Erythroblast (primary cell): ENCODE measurements around the gene PTGFR.

Experiments
- DNase-seq, 2 experiments: peaks; one replicate each; lab custom pipeline; 2025; lab: John Stamatoyannopoulos, UW
- GATA1 ChIP-seq: IDR thresholded peaks from 2 replicates; pipeline ENCODE4 v1.6.1; 2011; ENCODE audit warnings: low read depth, mild to moderate bottlenecking, control low read depth, low read length, moderate library complexity
- POLR2A ChIP-seq: IDR thresholded peaks from 2 replicates; pipeline ENCODE4 v1.6.1; 2011; ENCODE audit warnings: mild to moderate bottlenecking, low read length

Gene PTGFR

DNA sequence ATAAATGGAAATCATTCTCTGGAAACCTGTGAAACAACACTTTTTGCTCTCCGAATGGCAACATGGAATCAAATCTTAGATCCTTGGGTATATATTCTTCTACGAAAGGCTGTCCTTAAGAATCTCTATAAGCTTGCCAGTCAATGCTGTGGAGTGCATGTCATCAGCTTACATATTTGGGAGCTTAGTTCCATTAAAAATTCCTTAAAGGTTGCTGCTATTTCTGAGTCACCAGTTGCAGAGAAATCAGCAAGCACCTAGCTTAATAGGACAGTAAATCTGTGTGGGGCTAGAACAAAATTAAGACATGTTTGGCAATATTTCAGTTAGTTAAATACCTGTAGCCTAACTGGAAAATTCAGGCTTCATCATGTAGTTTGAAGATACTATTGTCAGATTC, 45.7 kb downstream of the PTGFR start:
- TF ChIP-seq POLR2A (no peak), GATA1 (no peak)
- DNase-seq = no peak

DNA sequence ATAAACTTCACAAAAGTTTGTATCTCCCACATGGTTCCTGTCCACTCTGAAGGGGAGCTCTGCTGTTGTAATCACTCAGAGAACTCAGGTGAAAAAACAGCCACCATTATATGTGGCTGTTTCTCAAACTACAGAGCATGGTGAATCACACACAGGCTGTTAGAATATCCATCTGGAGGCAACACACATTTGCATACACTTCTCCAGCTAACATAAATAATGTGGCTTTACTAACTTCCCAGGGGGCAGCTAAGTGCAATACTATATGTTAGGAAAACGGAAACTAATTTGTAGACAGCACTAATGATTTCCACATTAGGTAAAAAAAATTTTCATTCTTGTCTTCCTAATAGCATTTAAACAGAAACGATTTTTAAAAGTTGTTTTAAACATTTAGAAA, 49.3 kb downstream of the PTGFR start:
- TF ChIP-seq POLR2A (no peak), GATA1 (no peak)
- no peak for DNase-seq

DNA sequence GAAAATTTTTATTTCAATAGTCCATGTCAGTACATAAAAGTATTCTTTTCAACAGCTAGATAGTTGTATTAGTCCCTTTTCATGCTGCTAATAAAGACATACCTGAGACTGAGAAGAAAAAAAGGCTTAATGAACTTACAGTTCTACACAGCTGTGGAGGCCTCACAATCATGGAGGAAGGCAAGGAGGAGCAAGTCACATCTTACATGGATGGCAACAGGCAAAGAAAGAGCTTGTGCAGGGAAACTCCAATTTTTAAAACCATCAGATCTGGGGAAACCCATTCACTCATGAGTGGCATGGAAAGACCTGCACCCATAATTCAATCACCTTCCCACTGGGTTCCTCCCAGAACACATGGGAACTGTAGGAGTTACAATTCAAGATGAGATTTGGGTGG, 50.7 kb downstream of the PTGFR start:
- DNase-seq = no peak
- TF ChIP-seq GATA1 (no peak), POLR2A (no peak)

DNA sequence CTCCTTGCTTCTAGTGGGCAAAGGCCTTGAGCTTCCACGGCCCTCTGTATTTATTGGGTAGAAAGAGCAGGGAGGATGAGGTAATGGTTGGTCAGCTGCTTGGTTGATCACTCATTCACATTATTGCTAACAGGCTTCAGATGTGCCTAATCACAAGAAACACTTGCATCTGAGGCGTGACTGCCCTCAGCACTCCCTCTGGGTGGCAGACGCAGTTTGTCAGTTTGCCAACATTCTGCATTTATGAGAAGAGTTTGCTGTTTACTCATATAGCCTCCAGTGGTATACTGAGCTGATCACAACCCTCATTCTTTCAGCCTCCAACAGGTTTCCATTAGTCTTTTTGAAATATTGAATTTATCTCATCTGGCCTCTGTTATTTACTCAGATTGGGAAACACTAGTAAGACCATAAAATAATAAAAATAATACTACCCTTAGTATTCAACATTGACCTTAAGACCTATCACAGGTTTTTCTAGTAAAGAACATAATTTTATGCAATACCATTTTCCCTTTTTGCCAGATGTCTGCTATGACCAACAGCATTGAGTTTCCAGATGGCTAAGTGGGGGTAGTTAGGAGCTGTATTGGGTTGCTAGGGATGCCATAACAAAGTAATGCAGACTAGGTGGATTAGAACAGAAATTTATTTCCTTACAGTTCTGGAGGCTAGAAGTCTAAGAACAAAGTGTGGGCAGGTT, 53.3 kb downstream of the PTGFR start:
- no peak for DNase-seq
- no peak for TF ChIP-seq GATA1
- TF ChIP-seq POLR2A = no peak

DNA sequence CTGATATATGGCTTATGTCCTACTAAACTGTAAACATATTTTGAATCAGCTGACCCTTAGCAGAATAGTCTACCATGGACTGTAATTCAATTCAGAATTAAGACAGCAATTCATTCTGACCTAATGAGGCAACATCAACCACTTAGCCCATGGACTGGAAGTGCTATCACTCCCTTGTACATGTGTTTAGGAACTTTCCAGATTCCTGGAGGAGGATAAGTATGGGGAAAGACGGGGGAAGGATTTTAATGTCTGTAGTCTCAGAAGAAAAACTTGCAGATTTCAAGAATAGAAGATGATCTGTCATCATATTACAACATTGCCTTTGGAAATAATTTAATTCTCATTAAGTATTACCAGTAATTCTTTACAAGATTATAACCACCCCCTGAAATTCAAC, 56.3 kb downstream of the PTGFR start:
- TF ChIP-seq GATA1 (no peak), POLR2A (no peak)
- no peak for DNase-seq

DNA sequence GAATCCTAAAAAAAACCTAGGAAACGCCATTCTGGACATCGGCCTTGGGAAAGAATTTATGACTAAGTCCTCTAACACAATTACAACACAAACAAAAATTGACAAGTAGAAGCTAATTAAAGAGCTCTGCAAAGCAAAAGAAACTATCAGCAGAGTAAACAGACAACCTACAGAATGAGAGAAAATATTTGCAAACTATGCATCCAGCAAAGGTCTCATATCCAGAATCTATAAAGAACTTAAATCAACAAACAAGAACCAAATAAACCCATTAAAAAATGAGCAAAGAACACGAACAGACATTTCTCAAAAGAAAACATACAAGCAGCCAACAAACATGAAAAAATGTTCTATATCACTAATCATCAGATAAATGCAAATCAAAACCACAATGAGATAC, 58.6 kb downstream of the PTGFR start:
- no peak for DNase-seq
- TF ChIP-seq POLR2A = no peak
- no peak for TF ChIP-seq GATA1

DNA sequence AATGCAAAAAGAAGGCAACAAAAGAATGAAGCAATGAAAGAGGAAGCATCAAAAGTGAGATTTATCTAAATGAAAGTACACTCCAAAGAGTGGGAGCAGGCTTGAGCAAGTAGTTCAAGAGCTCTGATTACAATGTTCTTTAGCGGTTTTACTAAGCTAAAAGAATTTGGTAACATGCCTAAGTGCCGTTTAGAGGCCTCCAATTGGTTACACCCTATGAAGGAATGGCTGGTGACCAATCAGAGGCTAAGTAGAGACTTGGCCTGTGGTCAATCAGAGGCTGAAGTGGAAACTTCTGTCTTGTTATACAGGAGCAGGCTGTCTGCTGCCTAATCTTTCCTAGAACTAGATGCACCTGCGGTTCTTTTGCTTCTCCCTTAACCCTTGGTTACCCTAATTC, 59.1 kb downstream of the PTGFR start:
- no peak for DNase-seq
- no peak for TF ChIP-seq GATA1
- no peak for TF ChIP-seq POLR2A

DNA sequence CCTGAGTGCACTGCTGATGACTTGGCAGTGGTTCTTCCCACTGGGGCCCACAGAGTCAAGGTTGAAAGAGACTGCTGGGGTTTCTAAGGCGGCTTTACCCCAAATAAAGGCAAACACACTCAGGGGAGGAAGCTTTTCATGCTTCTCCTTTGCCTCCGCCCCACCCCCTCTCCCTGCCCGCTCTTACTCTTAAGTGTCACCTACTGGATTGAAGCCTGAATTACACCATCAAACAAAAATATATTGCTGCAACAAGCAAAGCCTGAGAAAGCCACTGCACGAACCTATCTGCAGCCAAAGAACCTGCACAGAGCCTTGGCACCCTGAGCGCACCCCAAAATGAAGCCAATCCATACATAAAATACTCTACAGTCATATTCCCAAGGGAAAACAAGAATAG, 63.1 kb downstream of the PTGFR start:
- TF ChIP-seq GATA1 = no peak
- TF ChIP-seq POLR2A = no peak
- no peak for DNase-seq

DNA sequence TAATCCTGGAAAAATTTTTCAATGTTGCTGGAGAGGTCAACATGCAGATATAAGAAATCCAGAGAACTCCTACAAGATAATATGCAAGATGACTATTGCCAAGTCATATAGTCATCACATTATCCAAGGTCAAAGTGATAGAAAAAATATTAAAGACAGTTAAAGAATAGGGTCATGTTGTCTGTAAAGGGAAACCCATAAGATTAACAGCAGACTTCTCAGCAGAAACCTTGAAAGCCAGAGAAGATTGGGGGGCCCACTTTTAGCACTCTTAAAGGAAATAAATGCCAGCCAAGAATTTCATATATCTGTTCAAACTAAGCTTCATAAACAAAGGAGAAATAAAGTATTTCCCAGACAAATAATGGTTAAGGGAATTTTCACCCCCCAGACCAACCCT, 64.1 kb downstream of the PTGFR start:
- DNase-seq = no peak
- TF ChIP-seq POLR2A (no peak), GATA1 (no peak)

DNA sequence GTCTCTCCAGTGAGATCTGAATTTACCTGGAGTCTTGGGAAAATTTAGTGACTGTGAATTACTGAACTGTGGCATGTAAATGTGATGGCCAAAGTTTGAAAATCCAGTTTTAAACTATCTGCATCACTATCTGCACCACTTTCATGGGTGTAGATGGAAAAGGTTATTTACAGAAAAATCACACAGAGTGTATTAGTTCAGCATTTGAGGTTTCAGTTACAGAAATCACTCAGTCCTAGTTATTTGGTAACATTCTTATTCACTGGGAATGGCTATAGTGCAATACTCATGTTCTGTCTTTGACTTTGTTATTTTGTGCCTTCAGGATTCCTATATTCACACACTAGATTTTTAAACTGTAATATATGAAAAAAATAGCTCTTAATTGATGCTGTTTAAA, 68.9 kb downstream of the PTGFR start:
- DNase-seq = no peak
- TF ChIP-seq POLR2A (no peak), GATA1 (no peak)

DNA sequence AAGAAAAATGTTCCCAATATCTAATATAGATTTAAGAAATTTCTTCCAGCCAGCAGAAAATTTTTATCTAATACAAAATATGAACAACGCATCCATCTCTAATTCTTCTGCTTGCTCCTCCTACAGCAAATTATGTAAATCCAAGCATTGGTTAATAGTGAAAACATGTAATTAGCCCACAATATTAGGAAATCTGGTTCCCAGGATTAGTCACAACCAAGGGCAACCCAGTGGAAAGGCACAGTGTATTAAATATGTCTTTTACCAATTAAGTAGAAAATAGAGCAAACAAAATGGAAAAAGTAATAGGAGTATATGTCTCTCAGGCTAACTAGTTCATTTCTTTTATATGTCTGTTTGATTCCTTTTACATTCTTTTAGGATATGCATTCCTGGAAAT, 70.0 kb downstream of the PTGFR start:
- TF ChIP-seq POLR2A (no peak), GATA1 (no peak)

DNA sequence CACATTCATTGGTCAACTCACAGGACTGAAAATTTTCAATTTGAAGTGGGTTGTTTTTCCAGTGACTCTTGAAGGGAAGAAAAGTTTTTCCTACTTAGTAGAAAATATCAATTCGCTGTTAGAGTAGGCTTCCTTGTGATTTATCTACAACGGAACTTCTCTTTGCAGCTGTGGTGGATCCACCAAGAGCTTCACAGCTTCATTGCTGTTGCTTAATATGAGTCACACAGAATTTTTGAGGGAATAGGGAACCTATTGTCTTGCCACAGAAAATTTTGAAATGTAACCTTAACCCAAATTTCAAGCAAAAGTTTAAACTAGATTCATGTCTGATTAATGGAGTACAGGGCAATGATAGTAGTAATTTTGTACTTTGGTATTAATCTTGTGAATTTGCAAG, 71.1 kb downstream of the PTGFR start:
- no peak for DNase-seq
- no peak for TF ChIP-seq POLR2A
- no peak for TF ChIP-seq GATA1

More for the DNA sequence above, 70.0 kb downstream of the PTGFR start:
- DNase-seq = no peak

DNA sequence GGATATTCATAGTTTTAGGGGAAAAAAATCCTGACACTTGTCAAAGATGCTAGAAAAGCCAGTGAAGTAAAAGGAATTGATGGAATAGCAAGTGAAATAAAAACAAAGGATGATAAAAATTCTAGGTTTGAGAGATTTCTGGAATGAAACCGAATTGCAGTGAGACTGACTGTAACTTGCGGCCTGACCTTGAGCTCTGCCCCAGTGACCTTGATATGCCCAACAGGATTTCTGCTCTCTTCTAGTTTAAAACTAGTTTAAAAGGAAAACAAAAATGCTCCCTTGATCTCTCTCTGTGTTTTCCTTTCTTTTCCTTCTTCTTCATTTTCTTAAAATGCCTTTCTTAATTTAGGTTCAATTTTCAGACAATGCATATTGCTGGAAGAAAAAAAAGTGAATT, 74.6 kb downstream of the PTGFR start:
- DNase-seq = no peak
- TF ChIP-seq GATA1 = no peak

DNA sequence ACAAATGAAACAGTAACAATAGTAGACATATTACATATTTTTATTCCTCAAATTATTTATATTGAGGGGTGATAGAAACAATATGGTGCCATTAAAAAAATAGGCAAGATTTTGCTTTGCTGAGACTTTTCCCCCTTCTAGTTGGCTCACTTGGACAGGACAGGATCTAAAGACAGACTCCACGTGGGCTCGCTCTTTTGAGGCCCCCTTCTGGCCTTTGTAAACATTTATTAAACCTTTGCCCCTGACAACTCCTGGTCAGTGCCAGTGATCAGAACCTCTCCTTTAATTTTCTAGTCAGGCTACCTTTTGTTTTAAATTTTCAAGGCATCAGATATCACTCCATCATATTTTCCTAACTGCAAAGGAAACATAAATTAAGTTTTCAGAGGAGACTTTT, 79.8 kb downstream of the PTGFR start:
- no peak for DNase-seq
- TF ChIP-seq POLR2A (no peak), GATA1 (no peak)
